Prostate gland (tissue), 2 donors: ENCODE results near the gene ATOH1.

ENCODE experiments used
- POLR2A ChIP-seq: fragments of 450-650 bp; IDR thresholded peaks from one replicate; pipeline ENCODE4 v1.6.1; 2016; ENCODE audit warnings: antibody characterized with exemption, mild to moderate bottlenecking
- POLR2AphosphoS5 ChIP-seq: sonication (generic); formaldehyde crosslinking; IDR thresholded peaks from one replicate; pipeline ENCODE4 v1.6.1; 2017; ENCODE audit warnings: antibody characterized with exemption
- TF ChIP-seq, protein P1 (sequence below), 4 experiments: fragments of 200-600 bp in 2 of 4; fragments of 450-650 bp in 2 of 4; sonication (generic) in 2 of 4; IDR thresholded peaks; 1 replicate in 3 of 4; 2 replicates in 1 of 4; pipeline ENCODE4 v1.5.1; 2016 to 2019; ENCODE audit warnings: antibody characterized with exemption in 4 of 4, mild to moderate bottlenecking in 2 of 4, moderate library complexity in 2 of 4

DNA sequence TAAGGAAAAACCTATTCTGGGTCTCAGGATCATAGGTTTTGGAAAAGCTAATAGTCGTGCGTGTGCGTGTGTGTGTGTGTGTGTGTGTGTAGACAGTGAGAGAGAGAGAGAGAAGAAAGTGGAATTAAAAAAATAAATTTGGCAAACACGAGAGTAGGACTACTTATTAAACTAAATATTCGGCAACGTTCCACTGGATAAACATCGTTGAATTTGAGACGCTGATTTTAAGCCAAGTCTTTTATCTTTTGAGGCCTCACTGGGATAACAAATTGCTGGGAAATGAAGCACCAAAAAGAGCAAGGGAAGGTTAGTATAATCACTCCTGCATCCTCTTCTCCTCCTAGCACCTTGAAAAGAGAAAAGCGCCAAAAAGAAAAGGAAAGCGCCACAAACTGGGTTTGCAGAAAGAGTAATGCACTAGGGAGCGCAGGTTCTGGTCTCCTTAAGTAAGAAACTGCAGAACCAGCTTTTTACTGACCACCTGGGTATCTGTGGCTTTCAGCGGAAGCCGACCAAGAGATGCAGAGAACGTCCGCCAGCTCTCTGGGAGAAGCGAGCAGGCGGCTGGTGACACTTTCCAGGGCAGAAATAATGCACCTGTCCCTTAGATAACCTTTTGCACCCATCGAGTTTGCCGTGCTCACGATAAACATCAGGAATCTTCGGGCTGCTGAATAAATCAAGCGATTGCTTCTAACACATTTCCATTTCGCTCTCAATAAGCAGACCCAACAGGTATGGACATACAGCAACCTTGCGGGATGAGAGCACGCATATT, 3.4 kb downstream of the ATOH1 start:
- TF ChIP-seq, protein P1, sequence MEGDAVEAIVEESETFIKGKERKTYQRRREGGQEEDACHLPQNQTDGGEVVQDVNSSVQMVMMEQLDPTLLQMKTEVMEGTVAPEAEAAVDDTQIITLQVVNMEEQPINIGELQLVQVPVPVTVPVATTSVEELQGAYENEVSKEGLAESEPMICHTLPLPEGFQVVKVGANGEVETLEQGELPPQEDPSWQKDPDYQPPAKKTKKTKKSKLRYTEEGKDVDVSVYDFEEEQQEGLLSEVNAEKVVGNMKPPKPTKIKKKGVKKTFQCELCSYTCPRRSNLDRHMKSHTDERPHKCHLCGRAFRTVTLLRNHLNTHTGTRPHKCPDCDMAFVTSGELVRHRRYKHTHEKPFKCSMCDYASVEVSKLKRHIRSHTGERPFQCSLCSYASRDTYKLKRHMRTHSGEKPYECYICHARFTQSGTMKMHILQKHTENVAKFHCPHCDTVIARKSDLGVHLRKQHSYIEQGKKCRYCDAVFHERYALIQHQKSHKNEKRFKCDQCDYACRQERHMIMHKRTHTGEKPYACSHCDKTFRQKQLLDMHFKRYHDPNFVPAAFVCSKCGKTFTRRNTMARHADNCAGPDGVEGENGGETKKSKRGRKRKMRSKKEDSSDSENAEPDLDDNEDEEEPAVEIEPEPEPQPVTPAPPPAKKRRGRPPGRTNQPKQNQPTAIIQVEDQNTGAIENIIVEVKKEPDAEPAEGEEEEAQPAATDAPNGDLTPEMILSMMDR (IDR thresholded peaks at IDR 0.05), result no peak
- no peak for TF ChIP-seq POLR2A
- TF ChIP-seq POLR2AphosphoS5, result no peak
